ENCODE data around the gene BAG1.

BAG1 gene

GRCh38 chr9:33239921-33240320 lies 24.6 kb downstream of the BAG1 start, which contains the start of gene SPINK4:
SPINK4 (plus strand) TSS chr9:33240167; CDS start chr9:33240209, 42 bp downstream.
- DNase-seq = no peak

- no peak for DNase-seq
Measured at GRCh38 chr9:33236571-33236970, 27.9 kb downstream of the BAG1 start.

- DNase-seq = no peak
Measured at GRCh38 chr9:33234511-33235467, 29.7 kb downstream of the BAG1 start.

GRCh38 chr9:33233626-33234342 lies 30.7 kb downstream of the BAG1 start:
- DNase-seq = no peak

- no peak for DNase-seq
Measured at GRCh38 chr9:33232815-33233214, 31.7 kb downstream of the BAG1 start.

GRCh38 chr9:33231623-33231942 lies 32.9 kb downstream of the BAG1 start:
- no peak for DNase-seq

GRCh38 chr9:33230756-33231622 lies 33.5 kb downstream of the BAG1 start:
- no peak for DNase-seq

GRCh38 chr9:33229359-33230114 lies 35.0 kb downstream of the BAG1 start:
- DNase-seq = peak; percentile 29

- DNase-seq = no peak
Measured at GRCh38 chr9:33228606-33229005, 35.9 kb downstream of the BAG1 start.

GRCh38 chr9:33227741-33228140 lies 36.8 kb downstream of the BAG1 start:
- DNase-seq = no peak

GRCh38 chr9:33227008-33227398 lies 37.5 kb downstream of the BAG1 start:
- DNase-seq = no peak

GRCh38 chr9:33225319-33226147 lies 39.0 kb downstream of the BAG1 start:
- peak; percentile 48 for DNase-seq

GRCh38 chr9:33223696-33224095 lies 40.8 kb downstream of the BAG1 start:
- no peak for DNase-seq

- DNase-seq = no peak
Measured at GRCh38 chr9:33222031-33222430, 42.5 kb downstream of the BAG1 start.

- DNase-seq = no peak
Measured at GRCh38 chr9:33221568-33221884, 43.0 kb downstream of the BAG1 start.

GRCh38 chr9:33220681-33221567 lies 43.6 kb downstream of the BAG1 start:
- DNase-seq = no peak

- no peak for DNase-seq
Measured at GRCh38 chr9:33211695-33212393, 52.7 kb downstream of the BAG1 start.

GRCh38 chr9:33210006-33210715 lies 54.3 kb downstream of the BAG1 start:
- no peak for DNase-seq

- DNase-seq = no peak
Measured at GRCh38 chr9:33209394-33209793, 55.1 kb downstream of the BAG1 start.

Measured in NCI-H1092 (cell line).